Sigmoid colon (tissue), 4 donors: ENCODE results near the gene BHMT.

ENCODE experiments used
- CTCF ChIP-seq, 4 experiments: fragments of 450-650 bp in 3 of 4; fragments of 200-600 bp in 1 of 4; IDR thresholded peaks; one replicate each; pipeline ENCODE4 v1.5.1; 2016 to 2019; ENCODE audit warnings: antibody characterized with exemption in 4 of 4, mild to moderate bottlenecking in 3 of 4, moderate library complexity in 2 of 4
- EP300 ChIP-seq, 4 donors: sonication (generic); formaldehyde crosslinking; IDR thresholded peaks; one replicate each; pipeline ENCODE4 v1.6.1; 2017; ENCODE audit warnings: antibody characterized with exemption in 4 of 4
- POLR2A ChIP-seq, 2 donors: fragments of 450-650 bp; IDR thresholded peaks; one replicate each; pipeline ENCODE4 v1.6.1; 2016; ENCODE audit warnings: antibody characterized with exemption in 2 of 2, mild to moderate bottlenecking in 2 of 2, moderate library complexity in 2 of 2
- POLR2AphosphoS5 ChIP-seq, 4 donors: sonication (generic); formaldehyde crosslinking; IDR thresholded peaks; one replicate each; pipeline ENCODE4 v1.6.1; 2017; ENCODE audit warnings: antibody characterized with exemption in 4 of 4

GRCh38 chr5:79140553-79140952 is 28.9 kb downstream of the BHMT start:
- TF ChIP-seq CTCF (IDR thresholded peaks at IDR 0.05) (no peak), POLR2A (IDR thresholded peaks at IDR 0.05) (no peak), POLR2AphosphoS5 (IDR thresholded peaks at IDR 0.05) (no peak), EP300 (IDR thresholded peaks at IDR 0.05) (no peak)
